Astrocyte of the spinal cord (primary cell): ENCODE measurements around the gene FXYD2.

ENCODE experiments used
- DNase-seq: peaks from one replicate; pipeline ENCODE4 v3.0.0; 2011; ENCODE audit warnings: low read depth, low spot score
- H3K4me3 ChIP-seq: 2 replicates; pipeline ENCODE4 v1.5.1; 2011; ENCODE audit warnings: low read depth, mild to moderate bottlenecking, low read length, moderate library complexity
- CTCF ChIP-seq: IDR thresholded peaks from 2 replicates; pipeline ENCODE4 v1.5.1; 2012; ENCODE audit warnings: low read depth, mild to moderate bottlenecking, low read length, inconsistent platforms
- in situ Hi-C: cut with HindIII; loops from 2 replicates; pipeline ENCODE4 v1.10.0; 2017; ENCODE audit warnings: low sequenced_read_pairs

Gene FXYD2

GRCh38 chr11:117820516-117820915 lies 4.0 kb downstream of the FXYD2 start:
- no peak for DNase-seq
- no peak for TF ChIP-seq CTCF
- H3K4me3 ChIP-seq, result no peak overlapping the region
- in situ Hi-C loops, result no loop called here

GRCh38 chr11:117820071-117820470 lies 4.5 kb downstream of the FXYD2 start:
- in situ Hi-C loops, result no loop called here
- TF ChIP-seq CTCF, result no peak
- no peak overlapping the region for H3K4me3 ChIP-seq
- DNase-seq, result no peak

- DNase-seq, result peak; percentile 71
- peak; percentile 87 for TF ChIP-seq CTCF
- in situ Hi-C loops, result no loop called here
- H3K4me3 ChIP-seq, result no peak overlapping the region
Measured at GRCh38 chr11:117819096-117820040, 5.2 kb downstream of the FXYD2 start.

GRCh38 chr11:117818041-117818873 lies 6.3 kb downstream of the FXYD2 start:
- in situ Hi-C loops, result no loop called here
- peak; percentile 37 for DNase-seq
- no peak overlapping the region for H3K4me3 ChIP-seq
- TF ChIP-seq CTCF, result no peak

- peak; percentile 77 for DNase-seq
- no peak overlapping the region for H3K4me3 ChIP-seq
- peak; percentile 99 for TF ChIP-seq CTCF
- in situ Hi-C loops, result no loop called here
Measured at GRCh38 chr11:117817368-117818040, 7.0 kb downstream of the FXYD2 start.

- in situ Hi-C loops, result no loop called here
- no peak overlapping the region for H3K4me3 ChIP-seq
- no peak for TF ChIP-seq CTCF
- no peak for DNase-seq
Measured at GRCh38 chr11:117816846-117817367, 7.6 kb downstream of the FXYD2 start.
